Measurements from ENCODE around the gene PRR36.

Gene PRR36

GRCh38 chr19:7872306-7873204, 1.6 kb downstream of the PRR36 start:
- no peak for DNase-seq (ENCODE audit: low spot score)

DNA sequence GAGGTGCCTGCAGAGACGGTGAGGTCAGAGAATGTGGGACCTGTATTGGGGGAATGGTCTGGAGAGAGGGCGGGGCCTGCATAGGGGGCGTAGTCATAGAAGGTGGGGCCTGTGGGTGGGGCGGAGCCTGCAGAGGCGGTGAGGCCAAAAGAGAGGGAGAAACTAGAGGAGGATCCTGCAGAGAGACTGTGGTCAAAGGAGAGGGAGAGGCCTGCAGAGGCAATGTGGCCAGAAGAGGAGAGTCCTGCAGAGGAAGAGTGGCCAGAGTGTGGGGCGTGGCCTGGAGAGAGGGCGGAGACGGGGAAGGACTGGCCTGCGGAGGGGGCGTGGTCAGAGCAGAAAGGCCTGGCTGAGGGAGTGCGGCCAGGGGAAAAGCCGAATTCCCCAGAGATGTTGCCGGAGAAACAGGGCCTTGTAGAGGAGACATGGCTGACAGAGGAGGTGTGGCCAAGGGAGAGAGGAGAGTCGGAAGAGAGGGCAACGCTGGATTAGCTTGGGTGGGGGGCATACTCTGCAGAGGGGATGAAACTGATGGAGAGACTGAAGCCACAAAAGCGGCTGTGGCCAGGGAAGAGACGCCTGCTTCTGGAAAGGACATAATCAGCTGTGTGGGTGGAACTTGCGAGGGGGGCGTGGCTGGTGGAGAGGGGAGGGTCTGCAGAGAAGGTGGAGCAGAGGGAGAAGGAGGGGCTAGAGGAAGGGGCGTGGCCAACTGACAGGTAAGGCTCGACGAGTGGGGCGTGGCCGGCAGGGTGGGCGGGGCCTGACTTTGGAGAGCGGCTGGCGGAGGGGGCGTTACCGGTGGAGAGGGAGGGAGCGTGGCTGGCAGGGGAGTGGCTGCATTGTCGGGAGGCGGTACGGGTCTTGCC, 2.5 kb downstream of the PRR36 start:
- DNase-seq (ENCODE audit: low spot score), result peak; percentile 71

GRCh38 chr19:7870571-7871436, 3.4 kb downstream of the PRR36 start:
- no peak for DNase-seq (ENCODE audit: low spot score)

DNA sequence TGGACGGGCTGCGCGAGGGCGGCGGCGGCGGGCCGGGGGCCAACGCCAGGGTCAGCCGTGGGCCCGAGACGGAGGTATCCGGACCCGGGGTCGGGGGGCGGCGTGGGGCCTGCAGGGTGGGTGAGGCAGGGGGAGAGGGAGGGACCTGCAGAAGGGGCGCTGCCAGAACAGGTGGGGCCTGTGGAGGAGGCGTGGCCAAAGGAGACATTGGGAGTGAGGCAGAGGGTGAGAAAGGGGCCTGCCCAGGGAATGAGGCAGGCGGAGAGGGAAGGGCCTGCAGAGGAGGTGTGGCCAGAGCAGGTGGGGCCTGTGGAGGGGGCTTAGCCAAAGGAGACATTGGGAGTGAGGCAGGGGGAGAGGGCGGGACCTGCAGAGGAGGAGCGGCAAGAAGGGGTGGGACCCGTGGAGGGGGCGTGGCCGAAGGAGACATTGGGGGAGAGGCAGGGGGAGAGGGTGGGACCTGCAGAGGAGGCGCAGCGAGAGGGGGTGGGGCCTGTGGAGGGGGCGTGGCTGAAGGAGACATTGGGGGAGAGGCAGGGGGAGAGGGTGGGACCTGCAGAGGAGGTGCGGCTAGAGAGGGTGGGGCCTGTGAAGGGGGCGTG, 4.2 kb downstream of the PRR36 start:
- no peak for DNase-seq (ENCODE audit: low spot score)

DNA sequence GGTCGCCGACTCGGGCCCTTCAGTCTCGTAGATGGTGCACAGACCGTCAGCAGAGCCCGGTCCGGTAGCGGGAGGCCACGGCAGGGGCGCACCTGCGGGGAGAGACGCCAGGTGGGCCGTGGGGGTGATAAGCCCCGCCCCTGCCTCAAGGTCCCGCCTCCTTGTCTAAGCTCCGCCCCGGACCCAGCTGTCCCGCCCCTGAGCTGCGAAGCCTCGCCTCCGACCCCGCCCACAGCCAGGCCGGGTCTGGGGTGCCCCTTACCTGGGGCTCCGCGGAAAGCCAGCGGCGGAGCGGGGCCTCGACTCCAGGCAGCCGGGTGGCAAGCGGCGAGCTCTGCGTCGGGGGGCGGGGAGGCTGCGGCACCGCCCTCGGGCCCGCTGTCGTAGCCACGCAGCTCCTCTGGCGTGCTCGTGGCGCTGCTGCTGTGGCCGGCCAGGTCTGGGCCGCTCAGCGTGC, 4.7 kb downstream of the PRR36 start:
- peak; percentile 50 for DNase-seq (ENCODE audit: low spot score)

DNA sequence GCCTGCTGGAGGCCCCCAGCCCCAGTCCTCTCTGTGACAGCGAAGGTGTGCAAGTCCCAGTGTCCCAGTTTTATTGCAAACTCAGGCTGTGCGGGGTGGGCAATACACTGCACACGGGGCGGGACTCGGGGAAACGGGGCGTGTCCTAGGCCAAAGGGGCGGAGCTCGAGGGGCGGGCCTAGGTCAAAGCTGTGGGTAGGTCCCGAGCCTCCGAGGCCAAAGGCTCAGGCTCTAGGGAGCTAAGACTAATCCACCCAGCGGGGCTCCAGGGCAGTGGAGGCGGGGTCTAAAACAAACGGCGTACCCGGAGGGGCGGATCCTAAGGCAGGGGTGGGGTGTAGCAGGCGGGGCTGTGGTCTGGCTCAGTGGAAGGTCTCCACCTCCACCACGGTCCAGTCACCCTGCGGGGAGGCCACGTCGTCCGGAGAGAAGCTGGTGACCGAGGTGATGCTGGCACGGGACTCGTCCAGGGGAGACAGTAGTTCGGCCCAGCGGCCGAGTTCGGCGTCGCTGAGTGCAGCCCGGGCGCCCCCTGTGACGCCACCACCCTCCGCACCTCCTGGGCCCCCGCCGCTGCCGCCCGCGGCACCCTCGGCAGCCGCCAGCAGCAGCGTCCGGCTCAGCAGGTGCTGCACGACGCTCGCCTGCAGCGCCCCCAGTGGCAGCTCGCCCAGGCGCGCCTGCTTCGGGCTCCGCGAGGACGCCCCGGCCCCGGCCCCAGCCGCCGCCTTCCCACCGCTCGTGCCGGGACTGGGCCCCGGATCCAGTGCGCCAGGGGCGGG, 5.3 kb downstream of the PRR36 start:
- peak; percentile 76 for DNase-seq (ENCODE audit: low spot score)

GRCh38 chr19:7868326-7868670, 5.9 kb downstream of the PRR36 start:
- DNase-seq (ENCODE audit: low spot score), result no peak

- no peak for DNase-seq (ENCODE audit: low spot score)
Measured at GRCh38 chr19:7867092-7867844, 6.9 kb downstream of the PRR36 start.

GRCh38 chr19:7866399-7867091, 7.6 kb downstream of the PRR36 start:
- no peak for DNase-seq (ENCODE audit: low spot score)

DNA sequence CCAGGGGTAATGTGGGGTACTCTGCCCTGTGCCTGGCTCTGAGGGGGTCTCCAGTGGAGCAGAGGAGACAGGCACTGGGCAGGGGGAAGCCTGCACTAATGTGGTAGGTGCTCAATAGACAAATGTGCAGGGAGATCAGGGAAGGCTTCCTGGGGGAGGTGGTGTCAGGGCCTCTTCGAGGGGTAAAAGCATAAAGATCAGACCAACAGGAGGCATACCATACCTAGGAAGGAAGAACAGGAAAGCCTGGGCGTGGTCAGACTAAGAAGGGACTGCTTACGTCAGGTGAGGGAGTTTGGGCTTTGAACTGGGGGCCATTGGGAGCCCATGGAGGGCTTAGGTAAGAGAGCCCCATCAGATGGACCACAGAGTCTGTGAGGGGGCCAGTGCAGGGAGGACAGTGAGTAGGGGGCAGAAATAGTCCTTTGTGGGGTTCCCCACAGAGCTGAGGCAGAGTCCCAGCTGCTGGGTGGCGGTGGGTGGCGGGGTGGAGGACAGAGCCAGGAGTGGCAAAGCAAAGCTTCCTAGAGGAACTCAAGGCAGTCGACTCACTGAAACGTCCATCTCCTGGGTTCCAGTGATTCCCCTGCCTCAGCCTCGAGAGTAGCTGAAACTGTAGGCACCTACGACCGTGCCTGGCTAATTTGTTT, 8.8 kb downstream of the PRR36 start:
- no peak for DNase-seq (ENCODE audit: low spot score)

GRCh38 chr19:7864690-7865074, 9.5 kb downstream of the PRR36 start:
- no peak for DNase-seq (ENCODE audit: low spot score)

DNA sequence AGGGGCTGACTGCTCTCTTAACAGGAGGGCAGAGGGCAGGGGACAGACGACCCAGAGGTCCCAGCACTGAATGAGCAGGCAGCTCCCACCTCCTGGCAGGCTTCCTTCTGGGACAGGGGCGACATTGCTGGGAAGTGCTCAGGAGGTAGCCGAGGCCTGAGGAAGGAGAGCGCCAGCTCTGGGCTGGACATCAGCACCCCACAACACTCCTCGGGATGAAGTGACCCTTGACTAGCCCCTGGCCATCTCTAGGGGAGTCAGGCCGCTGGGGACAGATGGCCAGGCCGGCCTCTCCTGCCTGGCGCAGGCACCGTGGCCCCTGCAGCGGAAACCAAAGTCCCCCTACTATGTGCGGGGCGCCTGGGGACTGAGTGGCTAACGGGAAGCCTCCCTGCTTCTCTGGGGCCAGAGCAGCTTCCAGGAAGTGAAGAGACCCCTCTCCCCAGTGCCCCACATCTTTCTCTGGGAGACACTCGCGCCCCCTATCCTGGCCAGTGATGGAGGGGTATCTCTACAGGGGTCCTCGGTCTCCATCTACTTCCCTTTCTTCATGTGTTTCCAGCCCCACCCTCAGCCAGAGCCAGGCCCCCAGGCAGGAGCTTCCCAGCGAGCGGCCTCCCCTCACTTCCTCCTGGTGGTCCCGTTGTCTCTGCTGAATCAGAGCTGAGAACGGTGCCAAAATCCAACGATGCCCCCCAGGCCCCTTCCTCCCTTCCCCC, 10.1 kb downstream of the PRR36 start:
- no peak for DNase-seq (ENCODE audit: low spot score)

GRCh38 chr19:7863157-7863970, 10.8 kb downstream of the PRR36 start:
- DNase-seq (ENCODE audit: low spot score), result no peak

GRCh38 chr19:7862413-7862951, 11.7 kb downstream of the PRR36 start:
- DNase-seq (ENCODE audit: low spot score), result peak; percentile 93

DNA sequence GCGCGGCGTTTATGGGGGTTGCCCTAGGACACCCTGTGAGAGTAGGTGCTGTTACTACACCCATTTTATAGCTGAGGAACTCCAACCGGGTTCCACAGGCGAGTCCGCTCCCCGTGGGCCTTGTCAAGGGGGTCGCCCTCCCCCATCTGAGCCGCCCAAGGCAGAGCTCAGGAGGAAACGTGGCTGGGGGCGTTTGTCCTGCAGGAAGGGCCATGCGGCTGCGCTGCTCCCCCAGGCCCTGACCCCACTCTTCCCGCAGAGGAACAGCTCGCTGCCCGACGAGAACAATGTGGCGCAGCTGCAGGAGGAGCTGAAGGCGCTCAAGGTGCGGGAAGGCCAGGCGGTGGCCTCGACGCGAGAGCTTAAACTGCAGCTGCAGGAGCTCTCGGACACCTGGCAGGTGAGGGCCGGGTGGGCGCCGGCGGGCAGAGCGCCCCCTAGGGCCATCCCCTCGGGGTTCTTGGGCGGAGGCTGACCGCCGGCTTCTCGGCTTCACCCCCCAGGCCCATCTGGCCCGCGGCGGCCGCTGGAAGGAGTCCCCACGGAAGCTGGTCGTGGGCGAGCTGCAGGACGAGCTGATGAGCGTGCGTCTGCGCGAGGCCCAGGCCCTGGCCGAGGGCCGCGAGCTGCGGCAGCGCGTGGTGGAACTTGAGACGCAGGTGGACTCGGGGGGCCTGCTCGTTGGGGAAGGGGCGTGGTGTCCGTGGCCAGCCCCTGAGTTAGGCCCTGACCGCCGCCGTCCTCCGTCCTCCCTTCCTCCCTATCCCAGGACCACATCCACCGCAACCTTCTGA, 12.4 kb downstream of the PRR36 start:
- DNase-seq (ENCODE audit: low spot score), result peak; percentile 76

Measured in iPS-NIHi11 (cell line).